ENCODE results near the gene PPIH. TPM values are rescaled to one million over a fixed set of nuclear protein-coding genes. Genes with fewer than 3 reads are reported as not detected.
A peak's percentile ranks its signal among the peaks of the same experiment; 100 is the strongest.

Gene PPIH
- total RNA-seq, 6 experiments from 2014 or later: 30.0 to 45.6 (median 40.0) TPM

GRCh38 chr1:42682739-42683531 is 24.7 kb downstream of the PPIH start:
- Mint-ChIP-seq H3K9me3 (no peaks in the 10 kb centered on the region), H3K27ac (peak overlapping the region; percentile 82), H3K36me3 (ENCODE audit: low read depth) (peaks cover 29% of the 10 kb centered on the region), H3K4me1 (ENCODE audit: low read depth) (peaks cover 78% of the 10 kb centered on the region), H3K4me3 (peak overlapping the region; percentile 99), H3K27me3 (ENCODE audit: insufficient read depth) (peaks cover 6% of the 10 kb centered on the region)
- DNase-seq: peak; percentile 44
- no peak; the same call in 1 of the 2 replicates for TF ChIP-seq CTCF (IDR thresholded peaks at IDR 0.05)

GRCh38 chr1:42684139-42684538 is 25.9 kb downstream of the PPIH start:
- Mint-ChIP-seq H3K4me3 (peak overlapping the region; percentile 99), H3K27me3 (ENCODE audit: insufficient read depth) (peaks cover 6% of the 10 kb centered on the region), H3K4me1 (ENCODE audit: low read depth) (peaks cover 80% of the 10 kb centered on the region), H3K36me3 (ENCODE audit: low read depth) (peaks cover 31% of the 10 kb centered on the region), H3K9me3 (no peaks in the 10 kb centered on the region), H3K27ac (peak overlapping the region; percentile 82)
- no peak for TF ChIP-seq CTCF (IDR thresholded peaks at IDR 0.05)
- peak; percentile 20 for DNase-seq

- Mint-ChIP-seq H3K27ac (no peak overlapping the region), H3K9me3 (no peaks in the 10 kb centered on the region), H3K27me3 (ENCODE audit: insufficient read depth) (peaks cover 6% of the 10 kb centered on the region), H3K4me3 (no peak overlapping the region; the same call in 1 of the 2 replicates), H3K4me1 (ENCODE audit: low read depth) (peaks cover 80% of the 10 kb centered on the region), H3K36me3 (ENCODE audit: low read depth) (peaks cover 31% of the 10 kb centered on the region)
- TF ChIP-seq CTCF (IDR thresholded peaks at IDR 0.05): no peak
- DNase-seq: no peak
Observed at GRCh38 chr1:42686418-42686817, 28.2 kb downstream of the PPIH start.

GRCh38 chr1:42689912-42690311 is 31.7 kb downstream of the PPIH start:
- H3K27me3 Mint-ChIP-seq (ENCODE audit: insufficient read depth): no peaks in the 10 kb centered on the region
- no peak overlapping the region for H3K4me3 Mint-ChIP-seq
- H3K9me3 Mint-ChIP-seq: no peaks in the 10 kb centered on the region
- no peak for TF ChIP-seq CTCF (IDR thresholded peaks at IDR 0.05)
- DNase-seq: no peak
- peaks cover 97% of the 10 kb centered on the region for H3K4me1 Mint-ChIP-seq (ENCODE audit: low read depth)
- H3K27ac Mint-ChIP-seq: no peak overlapping the region
- peaks cover 39% of the 10 kb centered on the region for H3K36me3 Mint-ChIP-seq (ENCODE audit: low read depth)

GRCh38 chr1:42690477-42691156 is 32.4 kb downstream of the PPIH start:
- 0 out of 2 replicates have a peak overlapping the region, but pooled peaks have one; percentile 13 for H3K27ac Mint-ChIP-seq
- no peaks in the 10 kb centered on the region for H3K9me3 Mint-ChIP-seq
- H3K27me3 Mint-ChIP-seq (ENCODE audit: insufficient read depth): no peaks in the 10 kb centered on the region
- peaks cover 94% of the 10 kb centered on the region for H3K4me1 Mint-ChIP-seq (ENCODE audit: low read depth)
- TF ChIP-seq CTCF (IDR thresholded peaks at IDR 0.05): peak; percentile 39
- H3K36me3 Mint-ChIP-seq (ENCODE audit: low read depth): peaks cover 40% of the 10 kb centered on the region
- H3K4me3 Mint-ChIP-seq: no peak overlapping the region
- no peak for DNase-seq
